Posterior cingulate gyrus (tissue), 11 donors: Measurements from ENCODE around the gene MMP7.

Experiments used
- DNase-seq, 10 donors: peaks; one replicate each; pipeline versions ENCODE4 v3.0.0 to v3.0.0-alpha.2; 2020 to 2021; ENCODE audit warnings: mixed read lengths in 3 of 10
- intact Hi-C: fragments of 100-400 bp; cut with DNase I; formaldehyde crosslinking; loops from one replicate; pipeline ENCODE4 v1.15.1; 2023

The MMP7 gene

GRCh38 chr11:102530558-102530957, at the start of gene MMP7:
Gene MMP7 (minus strand): TSS chr11:102530747. CDS start chr11:102530700, 47 bp downstream.
- no peak for DNase-seq
- intact Hi-C loops: no loop called here

DNA sequence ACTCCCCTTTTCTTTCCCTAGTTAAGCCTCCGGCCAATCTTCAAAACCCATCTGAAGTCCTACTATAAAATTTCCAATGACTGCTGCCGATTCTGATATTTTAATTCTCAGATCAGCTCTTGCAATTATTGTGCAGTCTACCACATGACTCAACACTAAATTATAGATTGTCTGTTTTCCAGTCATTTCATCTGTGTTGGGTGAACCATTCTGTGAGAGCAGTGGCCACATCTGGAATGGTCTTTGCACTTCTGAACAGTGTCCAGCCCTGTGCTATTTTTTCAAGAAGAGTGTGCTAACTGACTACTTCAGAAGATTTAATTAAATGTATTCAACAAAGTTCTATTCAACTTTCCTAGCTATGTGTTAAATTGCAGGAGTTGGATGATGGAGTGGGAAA, 47.2 kb upstream of the MMP7 start:
- DNase-seq: no peak
- intact Hi-C loops: no loop called here

DNA sequence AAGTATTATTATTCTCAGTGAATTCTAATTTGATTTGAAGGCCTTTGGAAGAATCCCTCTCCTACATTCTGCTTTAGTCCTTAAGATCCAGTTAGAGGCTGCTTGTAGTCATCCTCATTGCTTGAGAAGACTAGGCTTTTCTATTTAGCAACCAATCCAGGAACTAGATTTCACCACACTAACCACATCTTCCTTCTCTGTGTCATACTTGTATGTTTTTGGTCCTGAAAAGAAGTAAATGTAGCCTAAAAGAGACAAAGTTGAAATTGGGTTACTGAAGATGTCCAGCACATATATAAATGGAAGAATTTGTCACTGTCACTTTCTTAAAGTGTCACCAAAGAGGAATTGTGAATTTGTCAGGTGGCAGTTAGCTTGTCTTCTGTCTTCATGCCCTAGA, 46.6 kb upstream of the MMP7 start:
- DNase-seq: no peak
- intact Hi-C loops: no loop called here

- no peak for DNase-seq
Observed at GRCh38 chr11:102576350-102576749, 45.8 kb upstream of the MMP7 start.

GRCh38 chr11:102575012-102575411, 44.5 kb upstream of the MMP7 start:
- intact Hi-C loops: no loop called here
- no peak for DNase-seq

More at GRCh38 chr11:102576350-102576749, 45.8 kb upstream of the MMP7 start:
- intact Hi-C loops: no loop called here

DNA sequence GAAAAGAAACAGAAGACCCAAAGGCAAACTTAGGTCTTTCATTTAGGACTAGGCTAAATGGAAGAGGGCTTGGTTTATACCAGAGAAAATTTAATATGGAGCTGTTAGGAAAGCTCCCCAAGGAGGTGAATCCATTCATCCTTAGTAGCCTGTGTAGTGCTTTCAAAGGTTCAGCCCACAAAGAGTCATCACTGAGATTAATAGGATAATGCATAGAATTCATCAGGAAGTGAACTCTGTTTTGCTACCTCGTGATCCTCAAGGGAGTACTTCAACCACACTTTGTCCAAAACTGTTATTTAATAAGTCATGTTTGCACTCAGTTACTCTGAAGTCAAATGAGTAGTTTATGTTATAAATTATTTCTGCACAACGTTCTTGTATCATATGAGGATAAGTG, 43.3 kb upstream of the MMP7 start:
- no peak for DNase-seq
- intact Hi-C loops: no loop called here

GRCh38 chr11:102572554-102573220, 42.1 kb upstream of the MMP7 start:
- DNase-seq: no peak
- intact Hi-C loops: no loop called here

DNA sequence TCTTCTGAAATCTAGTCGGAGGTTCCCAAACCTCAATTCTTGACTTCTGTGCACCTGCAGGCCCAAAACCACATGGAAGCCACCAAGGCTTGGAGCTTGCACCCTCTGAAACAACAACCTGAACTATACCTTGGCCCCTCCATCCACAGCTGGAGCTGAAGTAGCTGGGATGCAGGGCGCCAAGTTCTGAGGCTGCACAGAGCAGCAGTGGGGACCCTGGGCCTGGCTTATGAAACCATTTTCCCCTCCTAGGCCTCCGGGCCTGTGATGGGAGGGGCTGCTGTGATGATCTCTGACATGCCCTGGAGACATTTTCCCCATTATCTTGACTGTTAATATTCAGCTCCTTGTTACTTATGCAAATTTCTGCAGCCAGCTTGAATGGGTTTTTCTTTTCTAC, 38.3 kb upstream of the MMP7 start:
- no peak for DNase-seq
- intact Hi-C loops: no loop called here

GRCh38 chr11:102566112-102566511, 35.6 kb upstream of the MMP7 start:
- no peak for DNase-seq
- intact Hi-C loops: no loop called here

DNA sequence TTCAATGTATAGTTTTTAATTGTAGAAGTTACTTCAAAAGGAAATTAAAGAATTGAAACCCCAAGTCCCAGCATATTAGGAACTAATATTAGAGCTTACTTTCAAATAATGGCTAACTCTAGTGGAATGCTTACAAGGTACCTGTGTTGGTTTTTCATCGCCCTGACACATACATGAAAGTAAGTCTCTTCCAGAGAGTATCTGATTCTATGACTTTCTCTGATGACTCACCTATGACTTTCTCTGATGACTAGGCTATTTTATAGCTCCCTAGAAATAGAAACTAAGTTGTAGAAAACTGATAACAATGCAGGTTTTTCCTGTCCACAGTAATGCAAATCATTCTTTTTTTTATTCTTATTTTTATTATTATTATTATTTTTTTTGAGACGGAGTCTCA, 33.6 kb upstream of the MMP7 start:
- intact Hi-C loops: no loop called here
- DNase-seq: no peak

DNA sequence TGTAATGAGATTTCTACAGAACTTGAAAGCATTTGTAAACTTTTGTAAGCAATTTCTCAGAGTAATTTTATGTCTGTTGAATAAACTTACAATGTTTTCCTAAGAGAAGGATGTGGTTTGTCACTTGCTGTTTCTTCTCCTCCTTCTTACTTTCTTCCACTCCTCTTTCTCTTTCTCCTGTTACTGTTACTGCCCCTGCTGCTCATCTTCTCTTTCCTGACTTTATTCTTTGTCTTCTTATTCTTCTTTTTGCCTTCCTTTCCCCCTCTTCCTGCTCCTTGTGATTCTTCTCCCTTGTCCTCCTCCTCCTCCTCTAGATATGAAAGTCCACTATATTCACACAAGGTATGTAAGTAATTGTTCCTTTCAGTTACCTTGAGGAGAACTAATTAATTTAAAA, 31.1 kb upstream of the MMP7 start:
- no peak for DNase-seq
- intact Hi-C loops: no loop called here

DNA sequence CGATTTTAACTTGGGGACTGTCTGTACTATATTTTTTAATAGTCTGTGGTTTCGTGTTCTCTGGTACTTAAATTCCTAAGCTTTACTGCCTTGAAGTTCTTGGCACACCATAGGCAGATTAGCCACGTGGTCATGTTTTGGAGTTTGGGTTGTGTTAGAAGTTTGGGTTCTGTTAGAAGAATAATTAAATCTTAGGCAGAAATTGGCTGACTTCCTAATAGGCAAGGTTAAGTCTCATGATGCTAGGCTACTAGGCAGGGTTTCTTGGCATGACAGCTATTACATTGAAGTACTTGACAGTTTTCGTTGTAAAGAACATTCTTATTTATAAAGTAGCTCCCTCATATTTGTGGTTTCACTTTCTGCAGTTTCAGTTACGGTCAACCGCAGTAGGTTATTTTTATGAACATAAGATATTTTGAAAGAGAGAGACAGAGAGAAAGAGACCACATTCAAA, 30.0 kb upstream of the MMP7 start:
- intact Hi-C loops: no loop called here
- DNase-seq: no peak

DNA sequence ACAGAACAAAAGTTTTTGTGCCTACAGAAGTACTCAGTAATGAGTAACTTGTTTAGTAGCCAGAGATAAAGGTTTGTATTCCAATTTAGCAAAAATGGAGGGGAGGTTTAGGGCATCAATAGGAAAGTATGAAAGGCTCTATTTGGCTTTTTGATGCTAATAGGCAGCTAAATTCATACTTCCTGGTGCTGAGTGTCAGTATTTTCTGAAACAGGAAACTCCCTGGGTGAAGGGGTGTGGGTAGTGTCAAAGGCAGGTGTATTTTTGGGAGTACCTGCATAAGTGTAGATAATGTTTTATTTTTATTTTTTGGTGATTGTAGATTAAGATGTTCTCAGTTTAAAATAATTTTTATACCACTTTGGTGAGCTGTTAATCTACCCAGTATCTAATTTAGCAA, 29.3 kb upstream of the MMP7 start:
- DNase-seq: no peak
- intact Hi-C loops: no loop called here

GRCh38 chr11:102555091-102555490, 24.5 kb upstream of the MMP7 start:
- DNase-seq: no peak
- intact Hi-C loops: no loop called here

DNA sequence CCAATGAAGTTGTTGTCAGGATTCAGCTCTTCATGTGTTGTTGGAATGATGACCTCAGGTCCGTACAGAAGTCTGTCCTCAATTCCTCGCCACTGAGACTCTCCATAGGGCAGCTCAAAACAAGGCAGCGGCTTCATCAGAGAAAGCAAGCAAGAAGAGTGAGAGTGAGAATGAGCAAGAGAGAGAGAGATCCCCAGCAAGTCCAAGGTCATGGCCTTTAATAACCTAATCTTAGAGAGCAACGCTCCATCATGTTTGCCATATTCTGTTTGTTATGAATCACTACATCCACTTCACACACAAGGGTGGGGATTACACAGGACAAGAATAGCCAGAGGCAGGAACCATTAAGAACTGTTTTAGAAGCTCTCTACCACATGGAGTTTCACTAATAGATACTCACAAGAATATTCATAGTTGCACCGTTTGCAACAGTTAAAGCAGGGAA, 23.3 kb upstream of the MMP7 start:
- intact Hi-C loops: no loop called here

GRCh38 chr11:102552447-102553194, 22.1 kb upstream of the MMP7 start:
- intact Hi-C loops: no loop called here
- DNase-seq: no peak

More for the DNA sequence above, 23.3 kb upstream of the MMP7 start:
- no peak for DNase-seq

DNA sequence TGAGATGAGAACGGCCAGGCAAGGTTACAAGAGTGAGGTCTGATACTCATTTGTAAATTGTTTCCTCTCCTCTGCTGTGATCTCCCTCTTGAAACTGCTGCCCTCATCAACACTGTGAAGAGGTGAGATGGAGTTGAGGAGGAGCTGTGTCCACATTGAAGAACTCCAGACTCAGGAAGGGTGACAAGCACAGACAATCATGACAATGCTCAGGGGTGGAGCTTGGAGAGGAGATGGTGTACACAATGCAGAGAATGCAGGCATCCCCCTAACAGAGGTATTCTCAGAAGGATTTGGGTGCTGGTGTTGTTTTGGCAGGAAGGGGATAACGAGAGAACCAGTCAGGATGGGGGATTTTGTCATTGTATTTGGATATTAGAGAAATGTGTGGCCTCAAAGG, 21.5 kb upstream of the MMP7 start:
- intact Hi-C loops: no loop called here
- DNase-seq: no peak

DNA sequence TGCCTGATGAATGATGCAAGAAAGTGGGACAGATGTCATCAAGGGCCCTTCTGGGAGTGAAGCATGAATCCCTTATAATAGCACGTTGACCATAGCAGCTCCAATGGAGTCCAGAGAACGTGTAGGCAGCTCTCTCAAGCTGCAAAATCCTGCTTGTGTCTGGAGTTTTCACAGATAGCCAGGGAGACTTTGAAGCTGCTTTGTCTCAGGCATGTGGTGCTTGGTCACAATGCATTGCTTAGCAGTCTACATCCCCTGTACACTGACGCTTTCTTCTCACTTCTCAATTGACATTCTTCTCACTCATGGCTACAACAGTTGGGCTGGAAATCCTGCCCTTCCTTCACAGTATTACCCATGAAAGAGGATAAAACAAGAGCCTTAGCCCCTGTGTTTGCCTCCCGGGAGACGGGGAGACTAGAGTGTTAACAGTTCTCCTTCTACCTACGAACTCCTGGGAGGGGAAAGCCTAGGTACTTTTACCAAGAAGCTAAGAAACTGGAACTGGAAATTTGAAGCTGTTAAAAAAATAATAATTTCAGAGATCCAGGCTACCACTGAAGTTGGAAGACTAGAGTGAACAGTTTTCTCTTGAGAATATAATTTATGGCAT, 20.7 kb upstream of the MMP7 start:
- no peak for DNase-seq
- intact Hi-C loops: no loop called here

- DNase-seq: no peak
- intact Hi-C loops: no loop called here
Observed at GRCh38 chr11:102546923-102547471, 16.4 kb upstream of the MMP7 start.

- intact Hi-C loops: no loop called here
- no peak for DNase-seq
Observed at GRCh38 chr11:102546427-102546826, 15.9 kb upstream of the MMP7 start.

GRCh38 chr11:102545701-102546100, 15.2 kb upstream of the MMP7 start:
- no peak for DNase-seq
- intact Hi-C loops: no loop called here
